DMS 273 treated with DMSO at 0.1 percent for 48 hours (cell line): Measurements from ENCODE around the gene WNT3A.

Source experiments
- DNase-seq: peaks from one replicate; lab custom pipeline; 2025; lab: John Stamatoyannopoulos, UW

Gene WNT3A

GRCh38 chr1:228048659-228049298 is 42.0 kb downstream of the WNT3A start:
- no peak for DNase-seq

DNA sequence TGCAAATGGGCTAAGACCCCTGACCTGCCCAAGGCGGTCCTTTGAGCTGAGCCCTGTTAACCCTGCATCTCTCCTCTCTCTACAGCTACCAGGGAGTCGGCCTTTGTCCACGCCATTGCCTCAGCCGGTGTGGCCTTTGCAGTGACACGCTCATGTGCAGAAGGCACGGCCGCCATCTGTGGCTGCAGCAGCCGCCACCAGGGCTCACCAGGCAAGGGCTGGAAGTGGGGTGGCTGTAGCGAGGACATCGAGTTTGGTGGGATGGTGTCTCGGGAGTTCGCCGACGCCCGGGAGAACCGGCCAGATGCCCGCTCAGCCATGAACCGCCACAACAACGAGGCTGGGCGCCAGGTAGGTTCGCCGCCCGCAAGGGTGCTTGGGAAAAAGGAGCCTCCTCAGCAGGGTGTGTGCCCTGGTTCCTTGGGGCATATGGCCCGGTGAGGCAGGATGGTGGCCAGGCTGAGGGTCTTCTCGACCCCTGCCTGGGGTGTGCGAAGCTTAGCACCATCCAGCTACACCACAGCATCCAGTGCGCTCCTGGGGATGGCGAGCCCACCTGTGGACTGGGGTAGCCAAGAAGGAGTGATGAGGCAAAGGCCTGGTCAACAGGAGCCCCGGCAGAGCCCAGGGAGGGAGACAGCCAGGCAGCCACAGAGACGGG is 43.9 kb downstream of the WNT3A start:
- no peak for DNase-seq

DNA sequence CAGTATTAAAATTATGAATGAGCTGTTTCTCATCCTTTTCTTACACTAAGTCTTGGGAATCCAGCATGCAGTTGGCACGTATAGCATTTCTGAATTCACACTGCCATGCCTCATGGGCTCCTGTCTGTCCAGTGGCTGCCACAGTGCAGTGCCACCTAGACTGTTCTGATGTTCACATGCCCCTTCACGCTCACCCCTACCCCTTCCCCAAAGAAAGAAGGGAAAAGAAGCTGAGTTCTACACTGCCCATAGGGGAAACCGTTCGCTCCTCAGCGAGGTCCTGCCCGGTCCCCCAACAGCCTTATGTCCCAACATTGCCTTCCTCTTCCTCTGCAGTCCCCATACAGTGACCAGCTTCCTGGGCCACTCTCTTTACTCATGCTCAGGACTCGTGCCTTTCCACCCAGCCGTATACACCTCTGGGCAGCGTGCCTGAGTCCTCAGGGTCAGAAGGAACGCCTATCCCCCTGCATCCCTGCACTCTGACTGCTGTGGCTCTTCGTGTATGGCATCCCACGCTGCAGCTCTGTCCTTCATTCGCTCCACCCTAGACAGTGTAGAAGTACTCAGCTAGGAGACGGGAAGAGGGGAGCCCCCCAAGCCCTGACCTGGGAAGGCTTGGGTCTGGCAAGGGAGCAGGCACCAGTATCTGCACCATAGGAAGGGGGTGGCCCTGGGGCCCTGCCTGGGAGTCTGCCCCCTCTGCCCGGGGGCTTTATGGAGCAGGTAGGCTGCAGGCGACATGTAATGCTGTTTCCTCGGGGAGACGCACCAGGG is 51.6 kb downstream of the WNT3A start:
- DNase-seq = no peak

DNA sequence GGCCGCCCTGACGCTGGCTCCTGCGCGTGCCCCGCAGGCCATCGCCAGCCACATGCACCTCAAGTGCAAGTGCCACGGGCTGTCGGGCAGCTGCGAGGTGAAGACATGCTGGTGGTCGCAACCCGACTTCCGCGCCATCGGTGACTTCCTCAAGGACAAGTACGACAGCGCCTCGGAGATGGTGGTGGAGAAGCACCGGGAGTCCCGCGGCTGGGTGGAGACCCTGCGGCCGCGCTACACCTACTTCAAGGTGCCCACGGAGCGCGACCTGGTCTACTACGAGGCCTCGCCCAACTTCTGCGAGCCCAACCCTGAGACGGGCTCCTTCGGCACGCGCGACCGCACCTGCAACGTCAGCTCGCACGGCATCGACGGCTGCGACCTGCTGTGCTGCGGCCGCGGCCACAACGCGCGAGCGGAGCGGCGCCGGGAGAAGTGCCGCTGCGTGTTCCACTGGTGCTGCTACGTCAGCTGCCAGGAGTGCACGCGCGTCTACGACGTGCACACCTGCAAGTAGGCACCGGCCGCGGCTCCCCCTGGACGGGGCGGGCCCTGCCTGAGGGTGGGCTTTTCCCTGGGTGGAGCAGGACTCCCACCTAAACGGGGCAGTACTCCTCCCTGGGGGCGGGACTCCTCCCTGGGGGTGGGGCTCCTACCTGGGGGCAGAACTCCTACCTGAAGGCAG is 52.3 kb downstream of the WNT3A start:
- no peak for DNase-seq

DNA sequence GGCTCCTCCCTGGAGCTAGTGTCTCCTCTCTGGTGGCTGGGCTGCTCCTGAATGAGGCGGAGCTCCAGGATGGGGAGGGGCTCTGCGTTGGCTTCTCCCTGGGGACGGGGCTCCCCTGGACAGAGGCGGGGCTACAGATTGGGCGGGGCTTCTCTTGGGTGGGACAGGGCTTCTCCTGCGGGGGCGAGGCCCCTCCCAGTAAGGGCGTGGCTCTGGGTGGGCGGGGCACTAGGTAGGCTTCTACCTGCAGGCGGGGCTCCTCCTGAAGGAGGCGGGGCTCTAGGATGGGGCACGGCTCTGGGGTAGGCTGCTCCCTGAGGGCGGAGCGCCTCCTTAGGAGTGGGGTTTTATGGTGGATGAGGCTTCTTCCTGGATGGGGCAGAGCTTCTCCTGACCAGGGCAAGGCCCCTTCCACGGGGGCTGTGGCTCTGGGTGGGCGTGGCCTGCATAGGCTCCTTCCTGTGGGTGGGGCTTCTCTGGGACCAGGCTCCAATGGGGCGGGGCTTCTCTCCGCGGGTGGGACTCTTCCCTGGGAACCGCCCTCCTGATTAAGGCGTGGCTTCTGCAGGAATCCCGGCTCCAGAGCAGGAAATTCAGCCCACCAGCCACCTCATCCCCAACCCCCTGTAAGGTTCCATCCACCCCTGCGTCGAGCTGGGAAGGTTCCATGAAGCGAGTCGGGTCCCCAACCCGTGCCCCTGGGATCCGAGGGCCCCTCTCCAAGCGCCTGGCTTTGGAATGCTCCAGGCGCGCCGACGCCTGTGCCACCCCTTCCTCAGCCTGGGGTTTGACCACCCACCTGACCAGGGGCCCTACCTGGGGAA is 53.0 kb downstream of the WNT3A start:
- DNase-seq = no peak

DNA sequence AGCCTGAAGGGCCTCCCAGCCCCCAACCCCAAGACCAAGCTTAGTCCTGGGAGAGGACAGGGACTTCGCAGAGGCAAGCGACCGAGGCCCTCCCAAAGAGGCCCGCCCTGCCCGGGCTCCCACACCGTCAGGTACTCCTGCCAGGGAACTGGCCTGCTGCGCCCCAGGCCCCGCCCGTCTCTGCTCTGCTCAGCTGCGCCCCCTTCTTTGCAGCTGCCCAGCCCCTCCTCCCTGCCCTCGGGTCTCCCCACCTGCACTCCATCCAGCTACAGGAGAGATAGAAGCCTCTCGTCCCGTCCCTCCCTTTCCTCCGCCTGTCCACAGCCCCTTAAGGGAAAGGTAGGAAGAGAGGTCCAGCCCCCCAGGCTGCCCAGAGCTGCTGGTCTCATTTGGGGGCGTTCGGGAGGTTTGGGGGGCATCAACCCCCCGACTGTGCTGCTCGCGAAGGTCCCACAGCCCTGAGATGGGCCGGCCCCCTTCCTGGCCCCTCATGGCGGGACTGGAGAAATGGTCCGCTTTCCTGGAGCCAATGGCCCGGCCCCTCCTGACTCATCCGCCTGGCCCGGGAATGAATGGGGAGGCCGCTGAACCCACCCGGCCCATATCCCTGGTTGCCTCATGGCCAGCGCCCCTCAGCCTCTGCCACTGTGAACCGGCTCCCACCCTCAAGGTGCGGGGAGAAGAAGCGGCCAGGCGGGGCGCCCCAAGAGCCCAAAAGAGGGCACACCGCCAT is 53.8 kb downstream of the WNT3A start:
- no peak for DNase-seq

- no peak for DNase-seq
Observed at GRCh38 chr1:228061411-228062084, 54.8 kb downstream of the WNT3A start.

DNA sequence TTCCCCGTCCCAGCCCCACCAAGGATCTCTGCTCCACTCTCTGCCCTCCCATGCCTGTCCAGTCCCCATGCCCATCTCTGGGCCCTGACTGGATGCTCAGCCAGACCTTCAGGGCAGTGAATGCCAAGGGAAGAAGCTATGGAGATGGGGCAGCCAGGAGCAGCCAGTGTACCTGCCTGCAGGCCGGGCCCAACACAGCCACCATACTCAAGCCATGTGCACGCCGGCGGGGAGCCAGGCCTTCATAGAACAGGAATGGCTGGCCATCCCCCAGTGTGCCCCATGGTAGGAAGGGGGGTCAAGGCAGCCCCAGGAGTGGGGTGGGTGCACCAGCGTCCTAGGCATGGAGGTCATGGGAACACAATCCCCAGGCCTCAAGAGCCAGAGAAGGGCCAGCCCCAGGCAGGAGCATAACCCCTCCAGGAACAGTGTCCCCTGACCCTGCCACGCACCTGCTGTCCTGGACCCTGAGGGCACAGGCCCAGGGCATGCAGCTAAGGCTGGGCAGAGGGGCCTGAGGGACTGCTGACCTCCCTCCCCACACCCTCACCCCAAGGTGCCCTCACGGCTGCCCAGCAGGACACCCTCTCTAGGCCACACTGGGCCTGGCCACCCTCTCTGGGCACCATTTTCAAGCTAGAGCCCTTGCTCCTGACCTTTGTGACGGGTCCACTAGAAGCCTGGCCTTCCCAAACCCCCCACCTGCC is 55.4 kb downstream of the WNT3A start:
- DNase-seq = no peak

DNA sequence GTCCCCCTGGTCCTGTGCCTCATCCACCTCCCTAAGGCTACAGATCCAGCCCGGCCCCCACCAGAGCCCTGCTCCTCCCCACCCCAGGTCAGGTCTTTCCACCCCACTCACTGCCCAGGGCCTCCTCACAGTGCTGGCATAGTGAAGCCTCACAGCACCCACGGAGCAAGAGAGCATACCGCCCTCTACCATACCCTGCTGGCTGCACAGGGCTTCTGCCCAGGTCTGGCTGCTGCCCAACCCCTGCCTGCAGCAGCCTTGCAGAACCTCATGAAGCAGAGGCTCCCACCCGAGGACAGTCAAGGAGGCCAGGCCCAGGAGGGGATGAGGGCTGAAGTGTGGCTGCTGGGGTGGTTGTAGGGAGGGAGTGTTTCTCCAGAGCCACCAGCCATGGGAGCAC is 56.0 kb downstream of the WNT3A start:
- DNase-seq = no peak

GRCh38 chr1:228063251-228064191 is 56.7 kb downstream of the WNT3A start:
- DNase-seq = no peak

DNA sequence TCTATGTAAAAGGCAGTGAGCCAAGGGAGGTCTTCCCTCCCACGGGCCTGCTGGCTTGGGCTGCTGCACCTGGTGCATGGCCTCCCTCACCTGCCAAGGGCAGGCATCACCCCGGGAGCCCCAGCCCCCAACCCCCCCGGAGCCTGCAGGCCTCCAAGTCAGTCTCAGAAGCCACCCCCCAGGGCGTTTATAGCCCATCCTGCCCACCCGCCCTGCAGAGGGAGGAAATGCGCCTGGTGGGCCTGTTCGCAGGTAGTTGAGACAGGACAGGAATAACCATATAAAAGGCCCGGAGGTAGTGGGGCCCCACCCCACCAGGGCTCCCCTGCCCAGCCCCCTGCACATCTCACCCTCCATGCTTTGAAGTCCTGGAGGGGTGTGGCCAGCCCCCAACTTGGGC is 57.5 kb downstream of the WNT3A start:
- no peak for DNase-seq

DNA sequence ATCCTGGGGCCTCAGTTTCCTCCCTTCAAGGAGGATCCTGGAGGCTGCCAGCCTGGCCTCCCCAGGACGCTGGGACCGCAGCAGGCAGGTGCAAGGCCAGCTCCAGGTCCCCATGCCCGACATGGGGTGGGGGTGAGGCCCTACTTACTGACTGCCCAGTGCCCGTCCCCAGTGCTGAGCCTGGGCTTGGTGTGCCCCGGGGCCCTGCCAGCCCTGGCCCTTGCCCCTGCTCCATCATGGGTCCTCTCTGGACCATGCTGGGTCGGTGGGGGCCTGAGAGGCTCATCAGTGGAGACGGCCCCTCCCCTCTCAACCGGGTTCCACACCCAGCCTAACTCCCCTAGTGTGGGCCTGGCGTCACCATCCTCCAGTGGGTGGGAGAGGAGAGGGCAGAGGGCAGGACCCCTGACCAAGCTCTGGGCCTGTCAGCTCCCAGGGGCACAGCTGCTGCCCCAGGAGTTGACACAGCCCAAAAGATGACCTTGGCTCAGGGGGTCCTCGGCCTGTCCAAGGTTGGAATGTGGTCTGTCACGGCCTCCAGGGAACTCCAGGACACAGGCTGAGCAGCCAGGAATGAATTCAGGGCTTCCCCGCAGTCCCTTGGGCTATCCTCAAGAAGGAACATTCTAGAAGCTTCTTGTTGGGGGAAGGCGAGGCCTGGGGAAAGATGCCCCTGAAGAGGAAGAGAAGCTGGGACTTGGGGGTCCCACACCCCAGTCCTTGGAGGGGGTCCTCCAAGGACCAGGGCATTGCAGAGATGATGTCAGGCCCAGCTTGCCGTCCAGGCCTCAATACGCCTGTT is 58.1 kb downstream of the WNT3A start:
- no peak for DNase-seq

GRCh38 chr1:228065543-228066347 is 58.9 kb downstream of the WNT3A start:
- DNase-seq = no peak

GRCh38 chr1:228066416-228066815 is 59.6 kb downstream of the WNT3A start:
- DNase-seq = no peak

GRCh38 chr1:228066891-228067654 is 60.3 kb downstream of the WNT3A start:
- DNase-seq = no peak

DNA sequence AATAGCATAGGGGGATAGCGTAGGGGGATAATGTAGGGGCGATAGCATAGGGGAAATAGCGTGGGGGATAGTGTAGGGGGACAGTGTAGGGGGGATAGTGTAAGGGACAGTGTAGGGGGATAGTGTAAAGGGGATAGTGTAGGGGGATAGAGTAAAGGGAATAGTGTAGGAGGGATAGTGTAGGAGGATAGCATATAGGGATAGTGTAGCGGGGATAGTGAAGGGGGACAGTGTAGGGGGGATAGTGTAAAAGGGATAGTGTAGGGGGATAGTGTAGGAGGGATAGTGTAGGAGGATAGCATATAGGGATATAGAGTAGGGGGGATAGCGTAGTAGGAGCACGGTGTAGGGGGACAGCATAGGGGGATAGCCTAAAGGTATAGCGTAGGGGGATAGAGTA is 61.6 kb downstream of the WNT3A start:
- no peak for DNase-seq
